Measurements from ENCODE around the gene SOBP. TPM values are rescaled to one million over a fixed set of nuclear protein-coding genes. Genes with fewer than 3 reads are reported as not detected.

SOBP gene
- total RNA-seq, 3 donors from 2014 or later: 5.6 to 8.2 (median 7.0) TPM

- H3K4me3 ChIP-seq: no peak overlapping the region
- H3K27me3 ChIP-seq: no peaks in the 10 kb centered on the region
- H3K4me1 ChIP-seq: no peaks in the 10 kb centered on the region
- no peak for DNase-seq (ENCODE audit: low spot score in 2 of 2)
- intact Hi-C loops (cut with DNase I; ENCODE audit: low total_unique reads): loop anchor here (10.0 kb wide), 1 partner anchor 197 kb away; no protein-coding TSS in a partner anchor
- H3K9me3 ChIP-seq: no peaks in the 10 kb centered on the region
- H3K27ac ChIP-seq: peak overlapping the region in 1 of 2 donors; percentile 3
- TF ChIP-seq POLR2A (IDR thresholded peaks at IDR 0.05) (no peak), CTCF (IDR thresholded peaks at IDR 0.05) (no peak), POLR2AphosphoS5 (IDR thresholded peaks at IDR 0.05) (no peak)
- H3K36me3 ChIP-seq: no peaks in the 10 kb centered on the region
Measured at GRCh38 chr6:107642095-107642860, 152.4 kb downstream of the SOBP start.

- Histone ChIP-seq H3K4me3 (no peak overlapping the region), H3K27ac (no peak overlapping the region), H3K4me1 (no peaks in the 10 kb centered on the region), H3K36me3 (no peaks in the 10 kb centered on the region), H3K9me3 (no peaks in the 10 kb centered on the region), H3K27me3 (no peaks in the 10 kb centered on the region)
- DNase-seq (ENCODE audit: low spot score in 2 of 2): no peak
- no peak for TF ChIP-seq POLR2A (IDR thresholded peaks at IDR 0.05)
- TF ChIP-seq CTCF (IDR thresholded peaks at IDR 0.05): no peak
- intact Hi-C loops (cut with DNase I; ENCODE audit: low total_unique reads): loop anchor here (10.0 kb wide), 1 partner anchor 198 kb away; no protein-coding TSS in a partner anchor
Measured at GRCh38 chr6:107642861-107643328, 153.0 kb downstream of the SOBP start.

- Histone ChIP-seq H3K27ac (no peak overlapping the region), H3K4me3 (no peak overlapping the region), H3K4me1 (no peaks in the 10 kb centered on the region), H3K9me3 (no peaks in the 10 kb centered on the region), H3K27me3 (no peaks in the 10 kb centered on the region), H3K36me3 (no peaks in the 10 kb centered on the region)
- TF ChIP-seq CTCF (IDR thresholded peaks at IDR 0.05): no peak
- no peak for TF ChIP-seq POLR2AphosphoS5 (IDR thresholded peaks at IDR 0.05)
- no peak for TF ChIP-seq POLR2A (IDR thresholded peaks at IDR 0.05)
- DNase-seq (ENCODE audit: low spot score in 2 of 2): no peak
- intact Hi-C loops (cut with DNase I; ENCODE audit: low total_unique reads): loop anchor here (10.0 kb wide), 1 partner anchor 200 kb away; no protein-coding TSS in a partner anchor
Measured at GRCh38 chr6:107644513-107644912, 154.6 kb downstream of the SOBP start.

DNA sequence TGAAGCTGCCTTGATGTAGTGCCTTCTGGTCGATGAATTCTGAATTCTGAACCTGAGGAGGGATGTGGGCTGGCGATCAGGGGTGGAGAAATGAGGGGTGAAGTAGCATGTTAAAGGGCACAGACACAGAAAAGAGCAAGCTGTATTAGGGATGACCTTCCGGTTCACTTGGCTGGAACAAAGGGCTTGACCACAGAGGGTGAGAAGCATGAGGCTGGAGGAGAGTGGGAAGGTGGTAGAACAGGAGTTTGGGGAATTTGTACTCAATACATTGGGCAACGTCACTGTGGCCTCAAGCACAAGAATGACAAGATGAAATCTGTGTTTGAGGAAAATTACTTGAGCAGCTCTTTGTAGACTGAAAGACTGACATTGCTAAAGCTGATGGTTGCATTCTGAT lies 155.8 kb downstream of the SOBP start:
- TF ChIP-seq CTCF (IDR thresholded peaks at IDR 0.05) (no peak), POLR2A (IDR thresholded peaks at IDR 0.05) (no peak), POLR2AphosphoS5 (IDR thresholded peaks at IDR 0.05) (no peak)
- no peak for DNase-seq (ENCODE audit: low spot score in 2 of 2)
- intact Hi-C loops (cut with DNase I; ENCODE audit: low total_unique reads): loop anchor here (10.0 kb wide), 1 partner anchor 201 kb away; no protein-coding TSS in a partner anchor
- no peaks in the 10 kb centered on the region for H3K4me1 ChIP-seq
- H3K36me3 ChIP-seq: no peaks in the 10 kb centered on the region
- H3K27ac ChIP-seq: no peak overlapping the region
- H3K27me3 ChIP-seq: no peaks in the 10 kb centered on the region
- H3K9me3 ChIP-seq: no peaks in the 10 kb centered on the region
- H3K4me3 ChIP-seq: no peak overlapping the region

GRCh38 chr6:107646176-107646575 lies 156.3 kb downstream of the SOBP start:
- H3K36me3 ChIP-seq: no peaks in the 10 kb centered on the region
- H3K4me1 ChIP-seq: no peaks in the 10 kb centered on the region
- TF ChIP-seq POLR2A (IDR thresholded peaks at IDR 0.05) (no peak), POLR2AphosphoS5 (IDR thresholded peaks at IDR 0.05) (no peak), CTCF (IDR thresholded peaks at IDR 0.05) (no peak)
- no peak overlapping the region for H3K4me3 ChIP-seq
- no peaks in the 10 kb centered on the region for H3K27me3 ChIP-seq
- intact Hi-C loops (cut with DNase I; ENCODE audit: low total_unique reads): loop anchor here (10.0 kb wide), 1 partner anchor 201 kb away; no protein-coding TSS in a partner anchor
- no peak overlapping the region for H3K27ac ChIP-seq
- no peaks in the 10 kb centered on the region for H3K9me3 ChIP-seq
- no peak for DNase-seq (ENCODE audit: low spot score in 2 of 2)

Data from breast epithelium (tissue), 4 donors.